ENCODE data around the gene KAT2A.
"Not testable (repeated sequence)": the region's sequence is repeated elsewhere in the genome, so short reads cannot be mapped to it uniquely, and the experiment has no call there.

KAT2A gene

GRCh38 chr17:42142371-42142896, 21.3 kb upstream of the KAT2A start:
- no peak overlapping the region for H3K4me3 ChIP-seq (ENCODE audit: low read depth, low read length)
- no peak for TF ChIP-seq CTCF (IDR thresholded peaks at IDR 0.05; ENCODE audit: borderline replicate concordance, insufficient read depth, low read depth, low read length)

GRCh38 chr17:42141382-42141781, 20.2 kb upstream of the KAT2A start:
- no peak overlapping the region for H3K4me3 ChIP-seq (ENCODE audit: low read depth, low read length)

GRCh38 chr17:42140690-42141089, 19.5 kb upstream of the KAT2A start:
- not testable (repeated sequence) for H3K4me3 ChIP-seq (ENCODE audit: low read depth, low read length)

More at GRCh38 chr17:42141382-42141781, 20.2 kb upstream of the KAT2A start:
- TF ChIP-seq CTCF (IDR thresholded peaks at IDR 0.05; ENCODE audit: borderline replicate concordance, insufficient read depth, low read depth, low read length) = no peak

- TF ChIP-seq CTCF (IDR thresholded peaks at IDR 0.05; ENCODE audit: borderline replicate concordance, insufficient read depth, low read depth, low read length) = no peak
These were observed 17.8 kb upstream of the KAT2A start for GRCh38 chr17:42138749-42139492.

GRCh38 chr17:42136654-42137051, 15.5 kb upstream of the KAT2A start:
- no peak overlapping the region for H3K4me3 ChIP-seq (ENCODE audit: low read depth, low read length)
- no peak for TF ChIP-seq CTCF (IDR thresholded peaks at IDR 0.05; ENCODE audit: borderline replicate concordance, insufficient read depth, low read depth, low read length)

More at GRCh38 chr17:42138749-42139492, 17.8 kb upstream of the KAT2A start:
- no peak overlapping the region for H3K4me3 ChIP-seq (ENCODE audit: low read depth, low read length)

- TF ChIP-seq CTCF (IDR thresholded peaks at IDR 0.05; ENCODE audit: borderline replicate concordance, insufficient read depth, low read depth, low read length) = no peak
- no peak overlapping the region for H3K4me3 ChIP-seq (ENCODE audit: low read depth, low read length)
These were observed 14.8 kb upstream of the KAT2A start for GRCh38 chr17:42135664-42136653.

GRCh38 chr17:42135151-42135550, 14.0 kb upstream of the KAT2A start:
- TF ChIP-seq CTCF (IDR thresholded peaks at IDR 0.05; ENCODE audit: borderline replicate concordance, insufficient read depth, low read depth, low read length) = no peak
- no peak overlapping the region for H3K4me3 ChIP-seq (ENCODE audit: low read depth, low read length)
